ENCODE measurements around the gene PDLIM7.

Gene PDLIM7

GRCh38 chr5:177505075-177505474, 7.7 kb upstream of the PDLIM7 start:
- DNase-seq (ENCODE audit: low spot score), result no peak

GRCh38 chr5:177504086-177505056, 7.0 kb upstream of the PDLIM7 start:
- DNase-seq (ENCODE audit: low spot score), result no peak

- DNase-seq (ENCODE audit: low spot score), result no peak
Observed at GRCh38 chr5:177503351-177504085, 6.1 kb upstream of the PDLIM7 start.

- DNase-seq (ENCODE audit: low spot score), result no peak
Observed at GRCh38 chr5:177502886-177503285, 5.5 kb upstream of the PDLIM7 start.

DNA sequence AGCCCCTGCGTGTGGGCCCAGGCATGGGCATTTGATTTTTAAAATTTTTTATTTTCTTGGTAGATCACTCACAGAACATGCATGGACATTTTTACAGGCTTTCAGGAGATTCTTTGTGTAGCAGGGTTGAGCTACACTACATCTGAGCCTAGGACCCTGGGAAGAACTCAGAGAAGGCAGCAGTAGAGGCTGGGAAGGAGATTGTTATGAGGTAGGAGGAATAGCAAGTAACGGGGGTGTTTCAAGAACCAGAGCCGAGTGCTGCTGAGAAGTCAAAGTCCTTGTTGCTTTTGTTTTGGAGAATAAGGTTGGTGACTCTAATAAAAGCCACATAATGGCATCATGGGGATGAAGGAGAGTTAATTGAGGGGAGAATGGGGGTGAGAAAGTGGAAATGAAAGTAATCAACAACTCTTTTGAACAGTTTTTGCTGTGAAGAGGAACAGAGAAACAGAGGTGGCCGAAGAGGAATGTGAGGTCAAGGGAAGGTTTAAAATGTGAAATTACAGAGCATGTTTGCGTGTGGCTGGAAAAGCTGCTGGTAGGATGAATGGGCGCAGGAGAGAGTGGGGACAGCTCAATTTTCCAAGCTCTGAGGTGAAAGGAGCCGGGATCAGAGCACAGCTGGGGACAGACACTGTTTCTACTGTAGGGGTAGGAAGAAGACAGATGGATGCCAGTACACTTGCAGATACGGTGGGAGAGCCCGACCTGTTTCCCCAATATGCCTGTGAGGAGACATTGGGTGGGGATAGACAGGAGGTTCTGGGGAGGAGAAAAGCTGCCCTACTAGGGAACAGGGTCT, 4.7 kb upstream of the PDLIM7 start:
- DNase-seq (ENCODE audit: low spot score), result no peak

GRCh38 chr5:177500685-177501522, 3.5 kb upstream of the PDLIM7 start:
- DNase-seq (ENCODE audit: low spot score), result peak; percentile 89

DNA sequence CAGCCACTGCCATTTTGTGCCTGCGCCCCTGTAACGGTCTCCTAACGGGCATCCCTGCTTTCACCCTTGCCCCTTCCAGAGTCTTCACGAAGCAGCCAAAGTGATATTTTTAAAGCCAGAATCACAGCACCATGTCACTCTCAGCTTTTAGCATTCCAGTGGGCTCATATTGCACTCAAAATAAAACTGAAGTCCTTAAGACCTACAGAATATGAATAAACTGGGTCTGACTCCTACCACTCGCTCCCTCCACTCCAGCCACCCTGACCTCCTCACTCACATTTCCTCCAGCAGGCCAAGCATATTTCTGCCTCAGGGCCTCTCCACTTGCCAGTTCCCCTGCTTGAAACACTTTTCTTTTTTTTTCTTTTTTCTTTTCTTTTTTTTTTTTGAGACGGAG, 2.4 kb upstream of the PDLIM7 start:
- DNase-seq (ENCODE audit: low spot score), result no peak

DNA sequence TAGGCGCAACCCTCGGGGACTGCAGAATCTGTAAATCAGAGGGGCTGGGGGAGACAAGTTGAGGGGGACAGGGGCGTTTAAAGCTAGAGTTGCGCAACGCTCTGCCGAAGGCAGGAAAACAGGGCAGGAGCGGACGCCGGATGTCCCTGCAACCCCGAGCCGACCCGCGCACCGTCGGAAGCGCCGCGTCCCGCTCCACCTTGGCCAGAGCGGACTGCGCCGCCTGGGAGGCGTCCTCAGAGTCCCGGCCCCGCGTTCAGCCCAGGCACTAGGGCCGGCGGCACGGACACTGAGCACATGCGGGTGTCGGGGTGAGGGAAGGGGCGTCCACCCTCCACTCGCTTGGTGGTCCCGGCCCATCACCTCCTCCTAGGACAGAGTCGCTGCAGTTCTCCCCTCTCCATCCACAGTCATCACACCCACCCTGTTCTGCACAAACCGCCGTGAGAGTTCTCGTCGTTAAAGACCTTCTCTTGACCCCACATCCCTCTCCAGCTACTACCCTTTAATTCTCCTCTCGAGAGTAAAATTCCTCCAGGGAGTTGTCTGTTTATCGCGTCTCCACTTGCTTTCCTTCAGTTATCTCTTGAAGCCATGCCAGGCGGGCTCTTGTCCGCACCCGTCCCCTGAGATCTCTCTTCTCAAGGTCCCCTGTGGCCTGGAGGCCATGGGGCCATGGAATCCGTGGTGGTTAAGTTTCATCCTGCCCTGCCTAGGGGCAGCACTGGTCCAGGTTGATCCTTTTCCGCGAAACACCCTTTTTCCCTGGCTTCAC, 796 bp upstream of the PDLIM7 start:
- DNase-seq (ENCODE audit: low spot score), result no peak

DNA sequence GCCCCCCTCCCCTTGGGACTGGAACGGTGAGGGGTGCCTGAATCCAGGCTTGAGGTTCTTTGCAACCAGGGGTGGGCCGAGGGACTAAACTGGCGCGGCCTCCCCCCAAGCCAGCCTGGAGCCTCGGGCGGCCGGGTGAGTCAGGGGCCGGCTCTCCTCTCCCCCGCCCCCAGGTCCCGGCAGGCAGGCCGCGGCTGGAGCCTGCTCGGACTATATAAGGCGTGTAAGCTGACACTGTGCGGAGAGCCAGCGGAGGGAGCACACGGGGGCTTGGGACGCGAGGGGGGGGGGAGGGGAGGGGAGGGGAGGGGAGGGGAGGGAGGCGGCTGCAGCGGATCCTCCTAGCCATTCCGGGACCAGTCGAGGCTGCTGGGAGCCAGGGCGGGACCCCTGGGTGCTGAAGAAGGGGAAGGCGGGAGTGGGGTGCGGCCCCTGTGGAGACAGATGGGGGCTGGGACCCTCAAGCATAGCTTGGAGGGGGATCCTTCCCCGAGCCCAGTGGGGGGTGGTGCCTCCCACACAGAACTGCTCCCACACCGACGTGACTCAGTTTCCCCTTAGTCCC, 595 bp downstream of the PDLIM7 start:
- DNase-seq (ENCODE audit: low spot score), result peak; percentile 90

DNA sequence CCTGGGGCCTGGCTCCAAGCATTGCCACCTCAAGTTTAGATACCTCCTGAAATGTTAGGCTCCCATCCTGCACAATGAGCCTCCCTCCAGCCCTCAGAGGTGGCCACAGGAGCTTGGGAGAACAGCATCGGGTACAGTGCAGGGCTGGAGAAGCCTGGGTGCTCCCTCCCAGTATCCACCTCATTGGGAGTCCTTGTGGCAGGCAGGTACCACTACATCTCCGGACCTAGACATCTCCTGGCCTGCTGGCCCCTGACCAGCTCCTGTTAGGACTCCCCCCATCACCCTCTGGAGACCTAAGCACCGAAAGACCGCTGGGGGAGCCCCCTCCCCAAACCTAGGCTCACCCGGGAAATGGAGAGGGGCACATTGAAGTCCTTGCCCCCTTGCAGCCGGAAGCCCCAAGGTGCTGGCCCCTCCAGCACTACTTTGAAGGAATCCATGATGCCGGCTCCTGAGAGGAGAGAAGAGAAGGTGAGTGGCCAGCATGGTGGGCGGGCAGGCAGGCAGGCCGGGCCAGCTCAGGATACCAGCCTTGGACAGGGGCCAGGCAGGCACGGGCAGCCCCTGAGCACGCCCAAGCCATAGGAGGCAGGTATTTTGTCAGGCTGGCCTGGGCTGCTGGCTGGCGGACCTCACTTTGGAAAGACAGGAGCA, 1.2 kb downstream of the PDLIM7 start:
- no peak for DNase-seq (ENCODE audit: low spot score)

GRCh38 chr5:177495243-177496060, 2.0 kb downstream of the PDLIM7 start:
- peak; percentile 85 for DNase-seq (ENCODE audit: low spot score)

DNA sequence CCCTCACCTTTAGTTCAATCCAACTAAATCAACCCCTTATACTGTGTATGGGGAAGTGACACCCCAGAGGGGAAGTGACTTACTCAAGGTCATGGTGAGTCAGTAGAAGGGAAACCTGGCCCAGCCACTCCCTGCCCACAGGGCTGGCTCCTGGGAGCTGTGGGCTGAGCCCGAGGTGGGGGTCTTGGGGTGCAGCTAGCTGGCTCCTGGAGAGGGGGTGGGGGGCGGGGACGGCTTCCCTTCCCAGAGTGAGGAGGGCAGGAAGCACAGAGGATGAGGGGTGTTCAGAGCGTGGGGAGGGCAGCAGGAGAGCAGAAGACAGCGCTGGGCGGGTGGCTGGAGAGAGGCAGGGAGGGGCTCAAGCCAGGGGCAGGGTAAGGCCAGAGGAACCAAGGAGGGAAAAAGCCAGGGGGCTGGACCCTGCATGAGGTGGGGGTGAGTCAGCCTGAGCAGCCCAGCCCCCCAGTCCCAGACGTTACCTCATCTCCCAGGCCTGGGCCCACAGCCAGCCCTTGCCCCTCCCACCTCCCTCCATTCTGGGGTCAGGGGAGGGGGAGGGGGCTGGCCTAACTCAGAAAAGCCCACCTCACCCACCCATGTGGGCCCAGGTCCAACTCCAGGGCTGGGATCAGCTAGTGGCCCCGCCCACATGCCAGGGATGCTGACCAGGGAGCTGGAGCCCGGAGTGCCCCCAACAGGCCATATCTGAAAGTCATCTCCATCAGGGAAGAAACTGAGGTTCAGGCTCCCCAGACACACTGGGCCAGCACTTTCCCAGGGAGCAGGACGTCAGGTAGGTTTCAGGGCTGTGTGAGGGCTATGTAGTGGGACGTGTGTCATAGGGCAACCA, 2.8 kb downstream of the PDLIM7 start:
- peak; percentile 87 for DNase-seq (ENCODE audit: low spot score)

DNA sequence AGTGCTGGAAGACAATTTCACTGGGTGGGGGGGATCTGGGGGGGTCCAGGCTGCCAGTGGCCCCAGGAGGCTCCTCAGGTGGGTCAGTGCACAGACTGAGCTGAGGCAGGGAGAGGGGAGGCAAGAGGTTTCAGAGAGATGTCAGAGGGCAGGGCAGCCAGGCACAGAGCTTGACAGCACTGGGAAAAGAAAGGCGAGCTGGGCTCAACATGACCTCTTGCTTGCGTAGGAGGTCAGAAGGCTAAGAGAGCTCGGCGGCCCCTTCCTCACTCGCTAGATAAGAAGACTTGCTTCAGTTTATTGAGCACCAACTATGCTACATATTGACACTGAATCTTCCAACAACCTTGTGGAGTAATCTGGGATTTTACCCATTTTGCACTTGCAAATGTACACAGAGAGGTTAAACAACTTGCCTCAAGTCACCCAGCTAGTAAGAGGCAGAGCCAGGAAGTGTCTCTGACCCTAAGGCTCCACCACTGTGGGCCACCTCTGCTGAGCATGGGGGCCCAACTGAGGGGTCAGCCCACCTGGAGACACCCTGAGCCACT, 3.5 kb downstream of the PDLIM7 start:
- DNase-seq (ENCODE audit: low spot score), result no peak

DNA sequence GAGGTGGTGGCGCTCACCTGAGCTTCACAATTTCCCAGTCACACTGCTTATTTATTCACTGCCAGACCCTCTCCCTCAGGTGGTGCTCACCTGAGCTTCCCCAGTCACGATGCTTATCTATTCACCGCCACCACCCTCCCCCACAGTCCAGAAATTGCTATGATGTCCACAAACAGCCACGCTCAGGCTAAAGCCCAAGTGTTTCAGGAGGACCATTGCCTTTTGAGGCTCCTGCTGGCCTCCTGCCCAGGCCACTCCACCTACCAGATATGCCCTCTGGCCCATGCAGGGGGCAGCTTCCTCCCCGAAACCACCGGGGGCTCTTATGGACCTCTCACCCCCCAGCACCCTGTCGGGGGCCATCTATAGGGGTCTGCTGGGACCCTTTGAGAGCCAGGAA, 4.6 kb downstream of the PDLIM7 start:
- DNase-seq (ENCODE audit: low spot score), result no peak

- no peak for DNase-seq (ENCODE audit: low spot score)
Observed at GRCh38 chr5:177491983-177492746, 5.2 kb downstream of the PDLIM7 start.

- no peak for DNase-seq (ENCODE audit: low spot score)
Observed at GRCh38 chr5:177491429-177491945, 5.9 kb downstream of the PDLIM7 start.

DNA sequence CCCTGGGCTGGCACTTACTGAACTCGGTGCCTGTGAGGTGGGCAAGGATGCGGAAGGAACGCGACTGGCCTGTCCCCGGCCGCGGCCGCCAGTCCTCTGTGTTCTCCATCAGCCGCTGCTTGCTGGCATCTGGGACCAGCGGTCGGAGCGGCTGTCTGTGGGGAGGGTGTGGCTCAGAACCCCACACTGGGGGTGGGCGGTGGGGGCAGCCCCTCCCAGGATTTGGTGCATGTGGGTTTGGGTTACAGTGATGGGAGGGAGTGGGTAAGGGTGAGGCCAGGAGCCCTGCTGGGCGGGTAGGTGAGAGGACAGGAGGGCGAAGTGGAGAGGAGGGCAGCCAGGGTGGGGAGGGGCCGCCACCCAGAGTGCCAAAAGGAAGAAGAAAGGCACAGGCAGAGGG, 6.4 kb downstream of the PDLIM7 start:
- no peak for DNase-seq (ENCODE audit: low spot score)
